PFSK-1 (cell line): ENCODE data around the gene KRT39.

ENCODE experiments used
- FOXP2 ChIP-seq: optimal IDR thresholded peaks from 2 replicates; pipeline ENCODE3; 2011; ENCODE audit warnings: borderline replicate concordance, control low read depth, inconsistent platforms; ENCODE audit not compliant: insufficient read depth; ENCODE audit errors: extremely low read length, extremely low read depth
- POLR2AphosphoS5 ChIP-seq: IDR thresholded peaks from 2 replicates; pipeline ENCODE4 v1.6.1; 2012; ENCODE audit warnings: low read depth, mild to moderate bottlenecking, control low read depth, low read length, moderate library complexity
- REST ChIP-seq, 2 experiments: IDR thresholded peaks; 2 replicates each; pipeline versions ENCODE4 v1.6.1 to v1.8.0; 2011 to 2012; ENCODE audit warnings: low read depth in 2 of 2, low read length in 2 of 2, control low read depth in 1 of 2, inconsistent platforms in 1 of 2, mild to moderate bottlenecking in 1 of 2, moderate library complexity in 1 of 2; ENCODE audit not compliant: insufficient read depth in 1 of 2
- SIN3A ChIP-seq: IDR thresholded peaks from 2 replicates; pipeline ENCODE4 v1.6.1; 2012; ENCODE audit warnings: mild to moderate bottlenecking, low read length, moderate library complexity, borderline replicate concordance; ENCODE audit not compliant: insufficient read depth
- TAF1 ChIP-seq: IDR thresholded peaks from 2 replicates; pipeline ENCODE4 v1.6.1; 2012; ENCODE audit warnings: low read length, control low read depth, borderline replicate concordance; ENCODE audit not compliant: insufficient read depth

- no peak for TF ChIP-seq REST (IDR thresholded peaks at IDR 0.05; ENCODE audit: insufficient read depth in 1 of 2, low read depth in 2 of 2, low read length in 2 of 2)
- TF ChIP-seq POLR2AphosphoS5, result no peak
- TF ChIP-seq TAF1, result no peak
- TF ChIP-seq FOXP2, result no peak
- TF ChIP-seq SIN3A, result no peak
Measured at GRCh38 chr17:41009936-41010335, 43.2 kb upstream of the KRT39 start.
